Loucy (cell line): ENCODE measurements around the gene FAM110C.

ENCODE experiments used
- H2AFZ ChIP-seq: fragments of 200-600 bp; sonication (generic); 2 replicates; pipeline ENCODE4 v1.6.0; 2016; ENCODE audit warnings: antibody characterized with exemption, mild to moderate bottlenecking, low read length, moderate library complexity
- H3F3A ChIP-seq: fragments of 200-600 bp; 2 replicates; pipeline ENCODE4 v1.6.0; 2016; ENCODE audit warnings: antibody characterized with exemption, low read depth, mild to moderate bottlenecking
- H3K27me3 ChIP-seq: fragments of 200-600 bp; sonication (generic); 2 replicates; pipeline ENCODE4 v1.6.1; 2014; ENCODE audit warnings: low read length, mild to moderate bottlenecking; ENCODE audit not compliant: insufficient read depth, poor library complexity, severe bottlenecking
- H3K36me3 ChIP-seq: fragments of 200-600 bp; sonication (generic); 2 replicates; pipeline ENCODE4 v1.6.1; 2016; ENCODE audit warnings: low read length; ENCODE audit not compliant: insufficient read depth
- H3K4me1 ChIP-seq: fragments of 200-600 bp; sonication (generic); 2 replicates; pipeline ENCODE4 v1.5.1; 2014; ENCODE audit warnings: low read length, mild to moderate bottlenecking; ENCODE audit not compliant: insufficient read depth, poor library complexity, severe bottlenecking
- H3K4me2 ChIP-seq: fragments of 200-600 bp; sonication (generic); 2 replicates; pipeline ENCODE4 v1.6.0; 2014; ENCODE audit warnings: antibody characterized with exemption, low read length, low read depth, mild to moderate bottlenecking; ENCODE audit not compliant: poor library complexity, severe bottlenecking
- H3K4me3 ChIP-seq: fragments of 200-600 bp; sonication (generic); 2 replicates; pipeline ENCODE4 v1.5.1; 2014; ENCODE audit warnings: low read length, mild to moderate bottlenecking, mixed read lengths; ENCODE audit not compliant: poor library complexity, severe bottlenecking
- H3K79me2 ChIP-seq: fragments of 200-600 bp; sonication (generic); 2 replicates; pipeline ENCODE4 v1.6.1; 2014; ENCODE audit warnings: low read length; ENCODE audit not compliant: insufficient read depth
- H3K9ac ChIP-seq: fragments of 200-600 bp; sonication (generic); 2 replicates; pipeline ENCODE4 v1.6.0; 2014; ENCODE audit warnings: mild to moderate bottlenecking, low read depth, low read length, moderate library complexity; ENCODE audit not compliant: poor library complexity, severe bottlenecking
- H3K9me2 ChIP-seq: fragments of 200-600 bp; sonication (generic); replicated peaks from 2 replicates; pipeline ENCODE4 v1.6.1; 2016; ENCODE audit warnings: low read depth, low read length, mixed read lengths
- H3K9me3 ChIP-seq: fragments of 200-600 bp; sonication (generic); 2 replicates; pipeline ENCODE4 v1.6.1; 2014; ENCODE audit warnings: mild to moderate bottlenecking, antibody characterized with exemption, low read length, low read depth; ENCODE audit not compliant: insufficient read depth
- H4K20me1 ChIP-seq: fragments of 200-600 bp; sonication (generic); 2 replicates; pipeline ENCODE4 v1.6.0; 2014; ENCODE audit warnings: antibody characterized with exemption, low read length, mild to moderate bottlenecking; ENCODE audit not compliant: insufficient read depth, poor library complexity, severe bottlenecking
- EZH2phosphoT487 ChIP-seq: fragments of 200-600 bp; IDR thresholded peaks from 2 replicates; pipeline ENCODE4 v1.6.1; 2018; ENCODE audit warnings: antibody characterized with exemption, mild to moderate bottlenecking, moderate library complexity, borderline replicate concordance
- TF ChIP-seq, protein P1 (sequence below): fragments of 200-600 bp; sonication (generic); conservative IDR thresholded peaks from 2 replicates; pipeline ENCODE4 v1.5.1; 2014; ENCODE audit warnings: mild to moderate bottlenecking, antibody characterized with exemption, low read length

Gene FAM110C

DNA sequence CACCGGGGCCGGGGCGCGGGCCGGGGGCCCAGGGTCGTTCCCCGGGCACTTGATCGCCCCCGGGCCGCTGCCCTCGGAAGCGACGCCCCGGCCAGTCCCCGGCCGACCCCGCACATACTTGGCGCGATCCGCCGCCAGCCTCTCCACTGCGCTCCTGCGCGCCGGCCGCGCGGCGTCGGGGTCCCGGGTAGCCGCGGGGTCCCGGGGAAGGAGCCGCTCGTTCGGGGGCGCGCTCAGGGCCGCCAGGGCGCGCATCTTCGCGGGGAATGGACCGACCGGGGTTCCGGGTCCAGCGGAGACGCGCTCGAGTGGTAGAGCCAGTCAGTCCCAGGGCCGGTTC is 204 bp downstream of the FAM110C start:
- Histone ChIP-seq H3K9me3 (0 out of 2 replicates have a peak, but pooled peaks cover 4% of the 10 kb centered on the region), H2AFZ (no peak overlapping the region), H3K4me3 (no peak overlapping the region), H4K20me1 (no peaks in the 10 kb centered on the region), H3F3A (no peaks in the 10 kb centered on the region), H3K9me2 (no peaks in the 10 kb centered on the region), H3K27me3 (no peaks in the 10 kb centered on the region), H3K79me2 (no peaks in the 10 kb centered on the region), H3K4me1 (peaks cover 15% of the 10 kb centered on the region), H3K4me2 (no peak overlapping the region), H3K9ac (no peak overlapping the region), H3K36me3 (no peaks in the 10 kb centered on the region)
- TF ChIP-seq EZH2phosphoT487, result no peak
- TF ChIP-seq, protein P1, sequence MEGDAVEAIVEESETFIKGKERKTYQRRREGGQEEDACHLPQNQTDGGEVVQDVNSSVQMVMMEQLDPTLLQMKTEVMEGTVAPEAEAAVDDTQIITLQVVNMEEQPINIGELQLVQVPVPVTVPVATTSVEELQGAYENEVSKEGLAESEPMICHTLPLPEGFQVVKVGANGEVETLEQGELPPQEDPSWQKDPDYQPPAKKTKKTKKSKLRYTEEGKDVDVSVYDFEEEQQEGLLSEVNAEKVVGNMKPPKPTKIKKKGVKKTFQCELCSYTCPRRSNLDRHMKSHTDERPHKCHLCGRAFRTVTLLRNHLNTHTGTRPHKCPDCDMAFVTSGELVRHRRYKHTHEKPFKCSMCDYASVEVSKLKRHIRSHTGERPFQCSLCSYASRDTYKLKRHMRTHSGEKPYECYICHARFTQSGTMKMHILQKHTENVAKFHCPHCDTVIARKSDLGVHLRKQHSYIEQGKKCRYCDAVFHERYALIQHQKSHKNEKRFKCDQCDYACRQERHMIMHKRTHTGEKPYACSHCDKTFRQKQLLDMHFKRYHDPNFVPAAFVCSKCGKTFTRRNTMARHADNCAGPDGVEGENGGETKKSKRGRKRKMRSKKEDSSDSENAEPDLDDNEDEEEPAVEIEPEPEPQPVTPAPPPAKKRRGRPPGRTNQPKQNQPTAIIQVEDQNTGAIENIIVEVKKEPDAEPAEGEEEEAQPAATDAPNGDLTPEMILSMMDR, result no peak

DNA sequence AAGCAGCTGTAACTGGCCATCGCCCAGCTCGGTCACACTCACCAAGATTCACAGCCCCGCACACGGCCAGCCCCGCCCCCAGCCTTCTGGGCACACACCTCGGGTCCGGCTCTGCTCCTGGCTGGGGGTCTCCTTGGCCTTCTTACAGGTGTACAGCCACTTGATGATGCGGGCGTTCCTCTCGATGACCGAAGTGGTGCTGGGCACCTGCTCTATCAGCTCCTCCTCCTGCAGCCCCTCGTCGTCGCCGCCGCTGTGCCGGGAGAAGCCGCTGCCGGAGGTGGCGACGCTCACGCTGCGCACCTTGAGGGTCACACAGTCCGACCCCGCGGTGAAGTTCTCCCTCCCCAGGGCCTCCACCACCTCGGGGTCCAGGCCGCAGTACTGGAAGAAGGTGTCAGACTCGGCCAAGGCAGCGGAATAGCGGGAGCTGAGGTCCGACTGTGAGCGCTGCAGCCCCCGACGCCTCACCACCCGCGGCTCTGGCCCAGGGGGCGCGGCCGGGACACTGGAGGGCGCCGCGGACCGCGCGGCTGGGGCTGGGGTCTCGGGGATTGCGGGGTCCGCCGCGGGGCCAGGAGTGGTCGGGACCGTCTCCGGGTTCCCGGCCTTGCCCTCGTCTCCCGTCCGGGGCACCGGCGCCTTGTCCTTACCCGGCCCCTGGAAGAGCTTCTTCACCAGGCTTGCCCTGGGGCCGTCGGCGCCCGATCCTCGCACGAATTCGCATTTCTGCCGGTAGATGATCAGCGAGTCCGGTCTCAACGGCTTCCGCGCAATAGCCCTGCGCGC is 769 bp downstream of the FAM110C start:
- no peak overlapping the region for H2AFZ ChIP-seq
- TF ChIP-seq, protein P1, result no peak
- no peak for TF ChIP-seq EZH2phosphoT487
- H3K4me2 ChIP-seq, result no peak overlapping the region

DNA sequence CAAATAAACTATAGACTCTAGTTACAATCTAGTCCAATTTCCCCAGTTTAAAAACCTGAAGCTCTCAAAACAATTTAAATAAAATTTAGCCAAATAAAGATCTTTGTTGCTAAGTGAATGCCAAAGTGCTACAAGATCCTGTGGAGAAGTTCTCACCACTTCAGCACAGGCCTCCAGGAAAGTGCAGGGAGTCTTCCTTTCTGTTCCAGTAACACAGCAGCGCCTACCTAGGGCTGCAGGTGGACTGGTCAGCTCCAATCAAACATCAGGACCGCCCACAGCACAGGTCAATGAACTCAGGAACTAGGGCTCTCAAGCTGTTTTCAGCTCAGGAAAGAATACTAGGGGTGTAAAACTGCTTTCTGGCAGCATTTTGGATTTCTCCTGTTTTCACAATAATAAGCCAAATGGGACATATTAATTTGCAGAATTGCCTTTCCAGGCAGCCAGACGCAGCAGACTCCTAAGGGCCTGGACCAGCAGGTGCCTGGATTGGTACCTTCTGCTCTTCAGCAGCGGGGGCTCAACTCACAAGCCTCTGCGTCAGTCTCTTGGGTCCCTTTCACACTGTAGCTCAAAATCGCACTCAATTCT is 1.5 kb downstream of the FAM110C start:
- no peaks in the 10 kb centered on the region for H3K9me2 ChIP-seq
- H3F3A ChIP-seq, result no peaks in the 10 kb centered on the region
- H4K20me1 ChIP-seq, result no peaks in the 10 kb centered on the region
- no peak overlapping the region for H2AFZ ChIP-seq
- no peak overlapping the region for H3K9ac ChIP-seq
- 0 out of 2 replicates have a peak, but pooled peaks cover 4% of the 10 kb centered on the region for H3K9me3 ChIP-seq
- TF ChIP-seq, protein P1, result no peak
- no peak overlapping the region for H3K4me3 ChIP-seq
- H3K27me3 ChIP-seq, result no peaks in the 10 kb centered on the region
- H3K36me3 ChIP-seq, result no peaks in the 10 kb centered on the region
- no peak overlapping the region for H3K4me2 ChIP-seq
- H3K79me2 ChIP-seq, result no peaks in the 10 kb centered on the region
- peaks cover 13% of the 10 kb centered on the region for H3K4me1 ChIP-seq

More for the DNA sequence above, 769 bp downstream of the FAM110C start:
- peaks cover 13% of the 10 kb centered on the region for H3K4me1 ChIP-seq
- no peak overlapping the region for H3K9ac ChIP-seq
- no peaks in the 10 kb centered on the region for H3K79me2 ChIP-seq
- no peaks in the 10 kb centered on the region for H3K9me2 ChIP-seq
- 0 out of 2 replicates have a peak, but pooled peaks cover 4% of the 10 kb centered on the region for H3K9me3 ChIP-seq
- no peak overlapping the region for H3K4me3 ChIP-seq
- H3K27me3 ChIP-seq, result no peaks in the 10 kb centered on the region
- no peaks in the 10 kb centered on the region for H3K36me3 ChIP-seq
- no peaks in the 10 kb centered on the region for H3F3A ChIP-seq
- no peaks in the 10 kb centered on the region for H4K20me1 ChIP-seq
